Epidermal melanocyte (primary cell): ENCODE data around the gene PSMD2.
A peak's percentile ranks its signal among the peaks of the same experiment; 100 is the strongest.

ENCODE experiments used
- DNase-seq: peaks from one replicate; pipeline ENCODE4 v3.0.0; 2011; ENCODE audit warnings: low spot score; ENCODE audit not compliant: insufficient read length

Gene PSMD2

GRCh38 chr3:184277366-184277765 is 21.7 kb upstream of the PSMD2 start:
- DNase-seq: no peak

- DNase-seq: no peak
Observed at GRCh38 chr3:184282941-184283340, 16.1 kb upstream of the PSMD2 start.

GRCh38 chr3:184283681-184284080 is 15.4 kb upstream of the PSMD2 start:
- no peak for DNase-seq

GRCh38 chr3:184284696-184285095 is 14.3 kb upstream of the PSMD2 start:
- peak; percentile 61 for DNase-seq

GRCh38 chr3:184289426-184289938 is 9.6 kb upstream of the PSMD2 start:
- peak; percentile 71 for DNase-seq

- DNase-seq: no peak
Observed at GRCh38 chr3:184290331-184290730, 8.7 kb upstream of the PSMD2 start.

- DNase-seq: no peak
Observed at GRCh38 chr3:184291044-184291737, 7.8 kb upstream of the PSMD2 start.

DNA sequence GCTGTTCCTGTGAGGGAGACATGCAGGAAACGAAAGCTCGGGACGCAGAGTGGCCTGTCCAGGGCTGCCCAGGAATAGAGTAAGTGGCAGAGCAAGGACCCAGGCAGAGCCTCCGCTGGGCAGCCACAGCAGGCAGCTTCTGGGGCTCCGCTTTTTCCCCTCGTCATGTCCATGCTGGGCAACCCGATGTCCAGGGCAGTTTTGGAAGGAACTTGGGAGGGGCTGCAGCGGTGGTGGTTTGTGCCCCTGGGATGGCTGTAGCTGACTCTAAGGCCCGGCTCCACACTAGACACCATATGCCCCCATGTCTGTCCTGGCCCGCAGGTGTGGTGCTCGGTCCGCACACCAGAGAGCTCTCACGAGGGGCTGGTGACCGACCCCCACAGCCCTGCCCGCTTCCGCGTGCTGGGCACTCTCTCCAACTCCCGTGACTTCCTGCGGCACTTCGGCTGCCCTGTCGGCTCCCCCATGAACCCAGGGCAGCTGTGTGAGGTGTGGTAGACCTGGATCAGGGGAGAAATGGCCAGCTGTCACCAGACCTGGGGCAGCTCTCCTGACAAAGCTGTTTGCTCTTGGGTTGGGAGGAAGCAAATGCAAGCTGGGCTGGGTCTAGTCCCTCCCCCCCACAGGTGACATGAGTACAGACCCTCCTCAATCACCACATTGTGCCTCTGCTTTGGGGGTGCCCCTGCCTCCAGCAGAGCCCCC is 7.1 kb upstream of the PSMD2 start:
- no peak for DNase-seq

GRCh38 chr3:184295771-184296170 is 3.3 kb upstream of the PSMD2 start:
- no peak for DNase-seq

DNA sequence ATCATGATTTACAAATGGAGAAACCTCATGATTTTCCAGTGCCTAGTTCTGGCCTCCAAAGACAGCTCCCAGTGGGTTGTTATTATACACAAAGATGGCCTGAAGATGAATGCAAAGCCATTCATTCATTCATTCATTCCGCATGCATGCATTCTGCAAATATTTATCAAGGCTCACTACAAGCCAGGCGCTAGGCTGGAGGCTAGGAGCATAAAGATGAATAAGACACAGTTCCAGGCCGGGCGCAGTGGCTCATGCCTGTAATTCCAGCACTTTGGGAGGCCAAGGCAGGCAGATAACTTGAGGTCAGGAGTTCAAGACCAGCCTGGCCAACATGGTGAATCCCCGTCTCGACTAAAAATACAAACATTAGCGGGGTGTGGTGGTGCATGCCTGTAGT is 2.4 kb upstream of the PSMD2 start:
- DNase-seq: no peak

DNA sequence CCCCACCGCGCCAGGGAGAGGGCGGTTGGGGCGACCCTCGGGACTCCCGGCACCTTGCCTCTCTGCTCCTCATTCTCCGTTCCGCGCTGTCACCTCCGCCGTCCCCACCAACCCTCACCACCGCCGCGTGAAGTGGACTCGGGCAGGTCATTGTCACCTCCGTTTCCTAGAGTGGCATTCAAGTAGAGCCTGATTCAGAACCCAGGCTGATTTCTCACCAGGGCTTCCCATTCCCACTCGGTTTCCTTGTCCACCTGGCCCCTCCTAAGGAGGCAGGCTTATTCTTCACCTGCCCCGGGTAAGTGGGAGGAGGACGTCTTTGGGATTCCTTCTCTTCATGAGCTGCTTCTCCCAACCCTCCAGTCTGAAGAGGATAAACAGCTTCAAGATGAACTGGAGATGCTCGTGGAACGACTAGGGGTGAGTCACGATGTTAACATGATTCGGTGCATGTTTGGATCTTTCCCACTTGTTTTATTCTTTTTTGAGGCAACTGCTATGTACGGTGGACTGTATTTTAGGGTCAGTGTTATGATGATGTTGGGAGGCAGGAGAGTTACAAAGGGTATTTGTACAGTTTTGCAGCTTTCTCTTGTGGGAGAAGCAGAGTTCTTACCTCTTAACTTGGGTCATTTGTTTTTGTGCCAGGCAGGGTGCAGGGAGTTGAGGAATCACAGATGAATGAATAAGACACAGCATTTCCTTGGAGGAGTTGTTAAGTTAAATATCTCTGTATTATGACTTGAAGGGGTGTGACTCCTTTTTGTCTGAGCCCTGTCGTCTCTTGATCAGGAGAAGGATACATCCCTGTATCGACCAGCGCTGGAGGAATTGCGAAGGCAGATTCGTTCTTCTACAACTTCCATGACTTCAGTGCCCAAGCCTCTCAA is 692 bp downstream of the PSMD2 start:
- no peak for DNase-seq

- no peak for DNase-seq
Observed at GRCh38 chr3:184300378-184300720, 1.3 kb downstream of the PSMD2 start.

DNA sequence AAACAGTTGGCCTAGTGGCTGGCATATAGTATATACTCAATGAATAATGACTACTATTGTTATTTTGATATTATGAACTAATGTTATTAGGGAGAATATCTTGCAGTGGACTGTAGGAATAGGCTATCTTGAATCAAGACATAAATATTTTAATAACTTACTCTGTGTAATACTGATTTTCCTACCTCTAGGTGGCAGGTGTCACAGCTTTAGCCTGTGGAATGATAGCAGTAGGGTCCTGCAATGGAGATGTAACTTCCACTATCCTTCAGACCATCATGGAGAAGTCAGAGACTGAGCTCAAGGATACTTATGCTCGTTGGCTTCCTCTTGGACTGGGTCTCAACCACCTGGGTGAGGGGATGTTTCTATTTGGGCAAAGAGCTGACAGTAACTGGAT is 6.5 kb downstream of the PSMD2 start:
- no peak for DNase-seq

- DNase-seq: no peak
Observed at GRCh38 chr3:184306341-184306972, 7.4 kb downstream of the PSMD2 start.

DNA sequence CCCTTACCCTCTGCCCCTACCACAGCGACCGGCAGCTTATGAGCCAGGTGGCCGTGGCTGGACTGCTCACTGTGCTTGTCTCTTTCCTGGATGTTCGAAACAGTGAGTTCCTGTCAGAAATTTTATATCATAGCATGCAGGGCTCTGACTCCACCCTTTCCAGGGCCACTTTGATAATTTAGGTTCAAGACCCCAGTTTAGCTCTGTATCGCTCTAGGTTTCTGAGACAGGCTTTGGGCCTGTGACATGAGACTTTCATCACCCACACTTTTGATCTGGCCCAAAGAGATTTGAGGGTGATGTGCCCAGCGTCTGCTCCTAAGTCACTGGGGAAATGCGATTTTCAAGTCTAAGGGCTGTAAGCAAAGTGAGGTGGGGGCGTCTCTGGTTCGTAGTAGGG is 8.9 kb downstream of the PSMD2 start:
- no peak for DNase-seq

DNA sequence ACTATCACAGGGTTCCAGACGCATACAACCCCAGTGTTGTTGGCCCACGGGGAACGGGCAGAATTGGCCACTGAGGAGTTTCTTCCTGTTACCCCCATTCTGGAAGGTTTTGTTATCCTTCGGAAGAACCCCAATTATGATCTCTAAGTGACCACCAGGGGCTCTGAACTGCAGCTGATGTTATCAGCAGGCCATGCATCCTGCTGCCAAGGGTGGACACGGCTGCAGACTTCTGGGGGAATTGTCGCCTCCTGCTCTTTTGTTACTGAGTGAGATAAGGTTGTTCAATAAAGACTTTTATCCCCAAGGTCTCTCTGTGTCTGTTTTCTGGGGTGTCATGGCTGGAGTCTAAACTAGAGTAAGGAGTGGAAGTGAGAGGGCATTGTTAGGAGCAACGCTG is 9.7 kb downstream of the PSMD2 start:
- no peak for DNase-seq

- no peak for DNase-seq
Observed at GRCh38 chr3:184311633-184312032, 12.6 kb downstream of the PSMD2 start.

GRCh38 chr3:184314363-184314699 is 15.3 kb downstream of the PSMD2 start, which contains the start of gene EIF4G1:
Gene EIF4G1 (plus strand): TSS chr3:184314606. CDS start chr3:184315797, 1,191 bp downstream.
- peak; percentile 91 for DNase-seq

- DNase-seq: no peak
Observed at GRCh38 chr3:184314700-184315542, 15.9 kb downstream of the PSMD2 start.

GRCh38 chr3:184315543-184315867 is 16.5 kb downstream of the PSMD2 start:
- DNase-seq: no peak
